EH (cell line): ENCODE results near the gene PNCK.
A peak's percentile ranks its signal among the peaks of the same experiment; 100 is the strongest.
"Not testable (repeated sequence)": the region's sequence is repeated elsewhere in the genome, so short reads cannot be mapped to it uniquely, and the experiment has no call there.

Experiments
- DNase-seq: peaks from one replicate; pipeline ENCODE4 v3.0.0-alpha.2; 2015; ENCODE audit warnings: low read depth

Gene PNCK

DNA sequence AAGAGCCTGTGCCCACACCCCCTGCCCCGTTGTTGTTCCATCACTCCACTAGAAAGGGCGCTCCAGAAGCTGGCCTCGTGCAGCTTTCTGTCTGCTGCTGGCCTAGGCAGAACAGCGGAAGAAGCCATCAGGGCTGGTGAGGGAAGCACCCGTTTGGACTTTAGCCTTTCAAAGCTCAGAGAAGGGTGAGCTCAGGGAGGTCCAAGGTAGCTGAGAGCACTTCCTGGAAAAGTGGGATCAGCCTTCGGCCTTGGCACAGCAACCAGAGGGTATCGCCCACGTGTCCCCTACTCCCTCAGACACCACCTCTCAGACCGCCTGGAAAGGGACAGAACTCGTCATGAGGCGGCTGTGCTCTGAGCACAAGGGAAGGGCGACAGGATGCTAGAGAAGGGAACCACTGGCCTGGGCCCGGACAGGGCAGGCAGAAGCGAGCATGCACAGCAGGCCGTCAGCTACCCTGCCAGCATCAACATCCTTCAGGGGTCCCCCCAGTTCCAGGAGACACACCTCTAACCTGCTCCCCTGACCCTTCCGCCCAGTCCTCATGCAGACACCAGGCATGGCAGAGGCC is 25.7 kb upstream of the PNCK start:
- DNase-seq: not testable (repeated sequence)

DNA sequence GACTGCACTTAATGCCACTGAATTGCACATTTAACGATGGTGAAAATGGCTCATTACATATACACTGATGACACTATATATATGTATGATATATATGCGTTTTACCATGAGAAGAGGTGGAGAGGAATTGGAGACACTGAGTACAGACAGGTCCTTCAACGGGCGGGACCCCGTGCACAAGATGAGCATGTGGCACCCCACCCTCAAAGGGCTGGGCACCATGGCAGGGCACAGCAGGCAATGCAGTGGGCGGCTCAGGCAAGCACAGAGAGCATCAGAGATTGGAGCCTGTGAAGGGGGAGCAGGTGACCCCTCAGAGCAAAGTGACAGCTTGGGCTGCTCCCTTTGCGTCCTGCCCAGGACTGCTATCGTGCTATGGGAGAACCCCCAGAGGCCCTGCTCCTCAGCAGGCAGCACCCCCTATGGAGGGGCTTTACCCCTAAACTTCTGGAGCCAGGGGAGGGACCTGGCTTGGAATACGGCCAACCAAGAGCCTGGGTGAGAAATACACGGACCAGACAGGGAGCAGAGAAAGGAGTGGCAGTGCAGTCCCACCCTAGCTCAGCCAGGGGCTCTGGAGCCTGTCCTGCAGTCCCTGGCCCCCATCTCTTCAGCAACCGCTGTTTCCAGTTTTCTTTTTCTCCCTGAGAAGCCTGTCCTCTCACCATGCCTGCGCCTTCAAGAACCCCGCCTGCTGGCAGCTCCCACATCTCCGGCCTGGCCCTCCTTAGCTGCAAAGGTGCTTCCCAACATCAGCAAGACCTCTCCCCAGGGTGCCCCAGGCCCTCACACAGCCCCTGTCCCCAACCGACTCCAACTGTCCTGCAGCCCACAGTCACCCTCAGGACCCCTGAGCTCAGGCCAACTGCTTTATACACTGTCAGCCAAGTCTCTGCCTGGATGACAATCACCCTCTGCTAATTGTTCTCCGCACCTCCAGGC is 24.6 kb upstream of the PNCK start:
- no peak for DNase-seq

DNA sequence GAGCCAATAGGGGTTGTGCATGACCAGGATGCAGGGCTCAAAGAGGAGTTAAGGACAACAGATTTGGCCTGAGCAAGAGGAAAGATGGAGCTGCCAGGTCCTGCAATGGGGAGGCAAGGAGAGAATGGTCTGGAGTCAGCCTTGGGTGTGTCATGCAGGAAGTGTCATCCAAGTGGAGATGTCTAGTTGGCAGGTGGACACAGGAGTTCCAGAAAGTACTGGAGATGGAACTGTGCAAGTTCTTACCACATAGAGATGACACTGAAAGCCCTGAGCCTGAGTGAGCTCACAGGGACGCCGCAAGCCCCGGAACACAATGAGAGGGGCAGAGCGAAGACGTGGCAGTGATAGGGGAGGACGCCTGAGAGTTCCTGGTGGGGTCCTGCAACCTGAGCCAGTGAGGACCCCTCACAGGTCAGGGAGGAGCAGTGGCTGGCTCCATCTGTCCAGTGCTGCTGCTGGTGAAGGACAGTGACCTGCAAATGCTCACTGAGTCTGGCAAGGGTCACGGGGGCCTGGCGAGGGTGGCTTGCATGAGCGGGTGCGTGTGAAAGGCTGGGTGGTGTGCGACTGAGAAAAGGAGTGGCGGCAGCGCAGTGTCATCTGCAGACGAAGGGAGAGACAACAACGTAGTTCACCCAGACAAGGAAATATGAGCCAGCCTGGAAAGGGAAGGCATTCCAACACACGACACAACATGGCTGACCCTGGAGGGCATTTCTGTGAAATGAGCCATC is 23.5 kb upstream of the PNCK start:
- peak; percentile 24 for DNase-seq

DNA sequence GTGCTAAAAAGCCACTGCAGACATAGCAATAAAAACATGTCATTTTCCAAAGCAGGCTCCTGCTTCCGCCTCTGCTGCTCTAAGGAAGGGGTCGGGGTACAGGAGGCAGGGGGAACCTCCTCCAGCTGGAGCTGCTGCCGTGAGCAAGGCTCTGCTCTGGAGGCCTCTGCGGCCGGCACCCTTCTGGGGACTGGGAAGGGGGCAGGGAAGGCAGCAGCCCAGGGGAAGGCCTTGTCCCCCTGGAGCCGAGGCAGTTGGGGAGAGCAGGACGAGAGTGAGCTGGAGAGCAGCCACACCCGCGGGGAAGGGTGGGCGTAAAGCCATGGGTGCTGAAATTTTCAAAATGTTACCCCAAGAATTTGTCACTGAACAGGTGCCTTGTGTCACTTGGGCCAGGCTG is 22.9 kb upstream of the PNCK start:
- not testable (repeated sequence) for DNase-seq

DNA sequence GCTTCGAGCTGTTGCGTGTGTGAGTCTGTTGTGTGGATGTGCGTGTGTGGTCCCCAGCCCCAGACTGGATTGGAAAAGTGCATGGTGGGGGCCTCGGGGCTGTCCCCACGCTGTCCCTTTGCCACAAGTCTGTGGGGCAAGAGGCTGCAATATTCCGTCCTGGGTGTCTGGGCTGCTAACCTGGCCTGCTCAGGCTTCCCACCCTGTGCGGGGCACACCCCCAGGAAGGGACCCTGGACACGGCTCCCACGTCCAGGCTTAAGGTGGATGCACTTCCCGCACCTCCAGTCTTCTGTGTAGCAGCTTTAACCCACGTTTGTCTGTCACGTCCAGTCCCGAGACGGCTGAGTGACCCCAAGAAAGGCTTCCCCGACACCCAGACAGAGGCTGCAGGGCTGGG is 22.5 kb upstream of the PNCK start:
- DNase-seq: no peak

DNA sequence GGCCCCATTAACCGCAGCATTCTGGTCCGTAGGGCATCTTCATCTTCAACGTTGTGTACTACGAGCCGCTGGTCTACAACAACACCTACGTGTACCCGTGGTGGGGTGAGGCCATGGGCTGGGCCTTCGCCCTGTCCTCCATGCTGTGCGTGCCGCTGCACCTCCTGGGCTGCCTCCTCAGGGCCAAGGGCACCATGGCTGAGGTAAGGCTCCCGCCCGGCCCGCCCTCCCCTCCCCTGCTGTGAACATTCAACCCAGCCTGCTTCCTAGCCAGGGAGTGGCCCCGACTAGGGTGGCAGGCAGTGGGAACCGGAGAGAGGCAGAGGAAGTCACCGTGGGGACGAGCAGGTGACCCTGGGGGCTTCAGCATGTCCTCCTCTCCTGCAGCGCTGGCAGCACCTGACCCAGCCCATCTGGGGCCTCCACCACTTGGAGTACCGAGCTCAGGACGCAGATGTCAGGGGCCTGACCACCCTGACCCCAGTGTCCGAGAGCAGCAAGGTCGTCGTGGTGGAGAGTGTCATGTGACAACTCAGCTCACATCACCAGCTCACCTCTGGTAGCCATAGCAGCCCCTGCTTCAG is 21.2 kb upstream of the PNCK start:
- no peak for DNase-seq

DNA sequence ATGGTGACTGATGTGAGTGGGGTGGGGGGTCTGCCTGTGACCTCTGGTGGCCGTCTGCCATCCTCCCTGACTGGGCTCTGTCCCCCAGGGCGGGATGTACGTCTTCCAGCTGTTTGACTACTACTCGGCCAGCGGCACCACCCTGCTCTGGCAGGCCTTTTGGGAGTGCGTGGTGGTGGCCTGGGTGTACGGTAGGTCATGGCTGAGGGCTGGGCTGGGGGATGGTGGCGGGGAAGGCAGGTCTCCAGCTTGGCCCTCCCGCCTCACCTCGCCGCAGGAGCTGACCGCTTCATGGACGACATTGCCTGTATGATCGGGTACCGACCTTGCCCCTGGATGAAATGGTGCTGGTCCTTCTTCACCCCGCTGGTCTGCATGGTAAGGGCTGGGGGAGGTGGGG is 20.6 kb upstream of the PNCK start:
- DNase-seq: not testable (repeated sequence)

DNA sequence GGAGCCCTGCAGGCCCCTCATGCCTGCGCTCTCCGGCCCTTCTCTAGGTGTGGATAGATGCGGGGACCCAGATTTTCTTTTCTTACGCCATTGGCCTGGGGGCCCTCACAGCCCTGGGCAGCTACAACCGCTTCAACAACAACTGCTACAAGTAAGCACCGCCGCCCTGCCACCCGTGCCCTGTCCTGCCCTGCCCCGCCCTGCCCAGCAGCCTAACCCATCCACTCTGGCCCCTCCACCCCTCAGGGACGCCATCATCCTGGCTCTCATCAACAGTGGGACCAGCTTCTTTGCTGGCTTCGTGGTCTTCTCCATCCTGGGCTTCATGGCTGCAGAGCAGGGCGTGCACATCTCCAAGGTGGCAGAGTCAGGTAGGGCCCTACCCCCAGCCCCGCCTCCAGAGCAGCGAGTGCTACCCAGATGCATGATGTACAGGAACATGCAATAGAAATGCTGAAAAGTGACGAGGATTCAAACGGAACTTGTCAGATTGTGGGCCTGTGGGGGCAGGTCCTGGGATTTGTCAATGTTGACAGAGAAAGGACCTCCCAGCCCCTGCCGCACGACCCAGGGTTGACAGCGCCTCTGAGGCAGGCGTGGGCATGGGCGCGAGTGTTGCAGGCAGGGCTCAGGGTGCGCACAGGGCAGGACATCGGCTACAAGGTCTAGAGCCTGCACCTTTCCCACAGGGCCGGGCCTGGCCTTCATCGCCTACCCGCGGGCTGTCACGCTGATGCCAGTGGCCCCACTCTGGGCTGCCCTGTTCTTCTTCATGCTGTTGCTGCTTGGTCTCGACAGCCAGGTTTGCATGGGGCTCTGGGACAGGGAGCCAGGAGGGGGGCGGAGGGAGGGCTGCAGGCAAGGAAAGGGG is 19.8 kb upstream of the PNCK start:
- DNase-seq: no peak

DNA sequence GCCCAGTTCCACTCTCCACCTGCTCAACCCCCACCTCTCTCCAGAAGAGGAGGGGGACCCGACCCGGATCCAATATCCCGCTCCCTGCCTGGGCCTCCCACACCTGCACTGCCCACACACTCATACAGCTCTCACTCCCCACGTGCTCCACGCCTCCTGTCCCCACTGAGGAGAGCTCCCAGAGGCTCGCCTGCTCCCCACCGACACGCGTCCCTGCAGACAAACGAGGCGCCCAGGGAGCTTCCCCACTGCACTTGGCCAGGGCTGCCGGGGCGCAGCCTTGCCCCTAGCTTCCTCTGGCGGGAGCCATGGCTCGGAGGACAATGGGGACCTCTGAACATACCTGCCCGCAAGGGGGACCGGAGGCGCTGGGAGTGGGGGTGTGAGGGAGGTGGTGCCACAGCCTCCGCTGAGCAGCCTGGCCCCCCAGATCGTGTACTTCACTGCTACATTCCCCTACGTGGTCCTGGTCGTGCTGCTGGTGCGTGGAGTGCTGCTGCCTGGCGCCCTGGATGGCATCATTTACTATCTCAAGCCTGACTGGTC is 19.1 kb upstream of the PNCK start:
- no peak for DNase-seq

DNA sequence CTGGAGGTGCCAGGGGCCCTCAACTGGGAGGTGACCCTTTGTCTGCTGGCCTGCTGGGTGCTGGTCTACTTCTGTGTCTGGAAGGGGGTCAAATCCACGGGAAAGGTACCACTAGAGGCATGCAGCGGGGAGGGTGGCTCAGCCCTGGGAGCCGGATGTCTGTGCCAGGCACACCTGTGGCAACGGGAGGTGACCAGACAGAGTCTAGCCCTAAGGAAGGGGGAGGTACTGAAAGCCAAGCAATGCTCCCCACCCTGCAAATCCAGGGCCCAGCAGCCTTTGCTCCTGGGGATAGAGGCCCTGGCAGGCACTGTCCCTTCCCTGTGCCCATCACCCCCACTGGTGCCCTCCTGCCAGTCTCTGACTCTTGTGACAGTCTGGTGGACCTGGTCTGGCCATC is 18.4 kb upstream of the PNCK start:
- no peak for DNase-seq

DNA sequence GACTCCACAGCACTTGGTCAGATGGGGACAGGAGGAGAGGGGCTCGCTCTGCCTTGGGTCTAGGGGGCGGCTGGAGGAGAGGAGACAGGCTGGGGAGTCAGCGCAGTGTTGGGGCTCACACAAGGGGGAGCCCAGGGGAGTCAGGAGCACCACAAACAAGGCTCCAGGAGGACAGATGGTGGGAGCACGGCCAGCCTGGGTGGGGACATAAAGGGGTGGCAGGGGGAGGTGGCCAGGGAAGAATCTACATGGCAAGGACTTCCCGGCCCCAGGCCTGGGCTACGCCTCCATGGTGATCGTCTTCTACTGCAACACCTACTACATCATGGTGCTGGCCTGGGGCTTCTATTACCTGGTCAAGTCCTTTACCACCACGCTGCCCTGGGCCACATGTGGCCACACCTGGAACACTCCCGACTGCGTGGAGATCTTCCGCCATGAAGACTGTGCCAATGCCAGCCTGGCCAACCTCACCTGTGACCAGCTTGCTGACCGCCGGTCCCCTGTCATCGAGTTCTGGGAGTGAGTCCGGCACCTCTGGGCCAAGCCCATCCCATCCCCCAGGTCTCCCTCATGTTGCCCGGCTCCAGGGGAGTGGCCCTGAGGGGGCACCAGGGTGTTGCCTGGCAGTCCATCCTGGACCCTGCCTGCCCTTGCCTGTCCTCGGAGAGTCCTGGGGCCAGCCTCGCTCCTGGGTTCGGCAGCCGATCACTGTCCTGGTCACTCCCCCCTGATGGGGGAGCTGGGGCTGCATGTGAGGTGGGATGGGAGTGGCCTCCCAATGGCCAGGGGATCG is 17.6 kb upstream of the PNCK start:
- DNase-seq: not testable (repeated sequence)

DNA sequence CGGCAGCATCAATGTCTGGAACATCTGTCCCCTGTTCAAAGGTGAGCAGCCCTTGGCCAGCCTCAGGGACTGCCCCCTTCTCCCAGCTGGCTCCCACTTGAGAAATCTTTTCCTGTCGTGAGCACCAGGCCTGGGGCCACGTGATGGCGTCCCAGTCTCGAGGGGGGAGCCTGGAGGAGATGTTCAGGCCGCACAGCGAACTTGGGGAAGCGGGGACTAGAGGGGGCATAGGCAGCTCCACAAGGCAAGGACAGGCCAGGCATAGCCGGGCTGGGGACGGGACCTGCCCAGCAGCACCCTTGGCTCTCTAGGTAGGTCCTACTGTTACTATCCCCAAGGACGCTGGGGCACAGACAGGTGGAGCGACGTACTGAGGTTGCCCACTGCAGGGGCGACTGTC is 16.9 kb upstream of the PNCK start:
- DNase-seq: no peak

DNA sequence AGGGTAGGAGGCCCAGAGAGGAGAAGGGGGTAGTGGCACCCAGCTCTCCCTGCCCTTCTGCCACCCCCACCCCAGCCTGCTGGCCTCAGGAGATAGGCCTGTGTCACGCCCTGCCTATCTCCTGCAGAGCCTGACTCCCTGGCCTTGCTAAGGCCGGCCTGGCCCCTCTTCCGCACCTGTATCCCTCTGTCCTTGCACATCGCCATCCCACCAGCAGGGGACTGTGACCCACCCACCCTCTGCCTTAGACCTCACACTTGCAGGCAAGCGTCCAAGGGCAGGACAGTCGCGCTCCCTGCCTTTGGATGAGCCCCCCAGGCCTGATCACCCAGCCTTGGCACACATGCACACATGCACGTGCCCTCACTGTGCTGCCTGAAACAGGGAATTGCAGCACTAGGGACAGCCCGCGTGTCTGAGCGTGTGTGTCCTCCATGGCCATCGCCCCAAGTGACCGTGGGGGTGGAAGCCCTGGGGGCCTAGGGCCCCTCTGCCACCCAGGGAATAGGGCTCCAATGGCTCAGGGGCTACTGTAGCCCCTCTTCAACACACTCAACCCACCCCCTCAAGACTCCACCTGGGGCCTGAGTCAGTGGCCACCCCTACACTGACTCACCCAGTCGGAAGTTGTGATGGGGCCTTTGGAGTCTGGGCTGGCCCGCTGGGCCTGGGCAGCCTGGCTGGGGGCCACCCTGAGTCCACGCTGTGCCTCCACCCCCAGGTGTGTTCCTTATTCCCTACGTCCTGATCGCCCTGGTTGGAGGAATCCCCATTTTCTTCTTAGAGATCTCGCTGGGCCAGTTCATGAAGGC is 16.2 kb upstream of the PNCK start:
- DNase-seq: peak; percentile 21

DNA sequence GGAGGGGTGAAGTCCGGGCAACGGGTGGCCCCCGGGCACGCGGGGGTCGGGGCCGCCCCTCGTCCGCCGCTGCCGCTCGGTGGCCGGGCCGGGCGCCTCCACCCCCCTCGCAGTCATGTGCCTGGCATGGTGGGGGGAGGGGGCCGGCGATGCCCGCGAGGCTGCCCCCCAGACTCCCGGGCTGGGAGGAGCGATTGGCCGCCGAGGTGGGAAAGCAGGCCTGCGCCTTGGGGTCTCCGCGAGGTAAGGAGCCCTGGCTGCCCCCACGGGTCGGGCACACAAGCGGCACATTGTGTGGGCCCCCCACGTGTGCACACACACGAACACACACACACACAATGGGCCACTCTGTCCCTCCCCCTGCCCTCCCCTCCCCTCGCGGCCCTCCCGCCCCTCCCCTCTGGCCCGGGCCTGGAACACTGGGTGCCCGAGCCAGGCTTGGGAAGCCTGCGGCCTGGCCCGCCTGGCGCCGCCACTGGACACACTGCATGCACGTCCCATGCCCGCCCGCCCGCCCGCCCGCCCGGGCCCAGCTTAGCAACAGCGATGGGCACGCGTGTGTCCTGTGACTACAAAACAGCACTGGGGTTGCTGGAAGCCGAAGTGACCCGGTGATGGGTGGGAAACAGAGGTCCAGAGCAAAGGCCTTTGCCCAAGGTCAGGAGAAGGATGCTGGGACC is 15.4 kb upstream of the PNCK start:
- peak; percentile 46 for DNase-seq

DNA sequence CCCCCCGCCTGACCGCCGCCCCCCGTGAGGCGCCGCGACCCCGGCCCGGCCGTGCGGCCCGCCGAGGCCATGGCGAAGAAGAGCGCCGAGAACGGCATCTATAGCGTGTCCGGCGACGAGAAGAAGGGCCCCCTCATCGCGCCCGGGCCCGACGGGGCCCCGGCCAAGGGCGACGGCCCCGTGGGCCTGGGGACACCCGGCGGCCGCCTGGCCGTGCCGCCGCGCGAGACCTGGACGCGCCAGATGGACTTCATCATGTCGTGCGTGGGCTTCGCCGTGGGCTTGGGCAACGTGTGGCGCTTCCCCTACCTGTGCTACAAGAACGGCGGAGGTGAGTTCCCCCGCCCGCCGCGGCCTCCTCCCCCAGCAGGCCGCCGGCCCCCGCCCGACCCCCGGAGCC is 14.9 kb upstream of the PNCK start:
- DNase-seq: no peak

DNA sequence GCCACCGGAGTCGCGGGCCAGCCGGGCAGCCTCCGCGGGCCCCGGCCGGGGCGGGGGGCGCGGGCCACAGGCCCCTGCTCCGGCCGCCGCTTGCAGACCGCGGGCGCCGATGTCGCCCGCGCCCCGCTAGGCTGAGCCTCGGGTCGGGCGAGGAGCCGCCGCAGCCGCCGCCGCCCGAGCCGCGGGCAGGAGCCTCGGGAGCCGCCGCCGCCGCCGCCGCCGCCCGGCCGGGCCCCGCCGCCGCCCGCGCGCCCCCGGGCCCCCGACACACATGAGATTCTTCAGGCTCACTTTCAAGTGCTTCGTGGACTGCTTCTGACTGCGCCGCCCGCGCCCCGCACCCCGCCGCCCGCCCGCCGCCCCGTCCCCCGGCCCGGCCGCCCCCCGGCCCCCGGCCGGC is 14.5 kb upstream of the PNCK start:
- no peak for DNase-seq

DNA sequence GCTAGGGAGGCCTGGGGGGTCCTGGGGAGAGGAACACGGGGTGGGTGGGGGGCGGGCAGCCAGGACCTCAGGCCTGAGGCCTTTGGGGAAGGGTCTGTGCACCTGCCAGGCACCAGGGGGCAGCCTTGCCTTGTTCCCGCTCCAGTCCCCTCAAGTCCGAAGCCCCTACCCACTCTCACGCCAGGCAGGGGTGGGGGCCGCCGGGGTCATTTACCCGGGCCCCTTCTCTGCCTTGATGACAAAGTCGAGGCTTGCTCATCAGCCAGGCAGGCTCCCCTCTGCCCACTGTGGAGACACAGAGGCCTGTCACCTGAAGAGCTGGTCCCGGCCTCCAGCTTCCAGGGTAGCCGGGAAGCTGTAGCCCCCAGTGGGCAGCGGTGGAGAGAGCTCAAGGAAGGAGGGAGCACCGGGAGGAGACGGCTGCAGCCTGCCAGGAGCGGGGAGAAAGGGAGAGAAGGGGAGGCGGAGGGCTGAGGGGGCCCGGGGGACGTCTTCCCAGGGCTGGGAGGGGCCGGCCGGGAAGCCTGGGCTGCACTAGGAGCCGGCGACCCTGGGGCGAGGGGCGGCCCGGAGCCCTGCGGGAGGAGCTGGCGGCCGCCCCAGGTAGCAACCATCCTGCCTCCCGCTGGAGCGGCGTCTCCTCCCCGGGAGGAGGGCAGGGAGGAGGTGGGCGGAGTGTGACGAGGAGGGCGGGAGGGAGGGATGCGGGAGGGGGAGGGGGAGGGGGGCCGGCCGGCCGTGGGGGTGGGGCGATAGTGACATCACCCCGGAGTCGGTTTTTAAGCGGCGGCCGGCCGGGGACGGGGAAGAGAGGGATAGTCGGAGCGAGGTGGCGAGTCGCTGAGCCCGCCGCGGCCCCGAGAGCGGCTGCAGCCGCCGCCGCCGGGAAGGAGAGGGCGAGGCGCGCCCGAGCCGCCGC is 13.8 kb upstream of the PNCK start, which contains the start of gene SLC6A8:
Gene SLC6A8, plus strand, starts transcription at position 806 of the 919 bp plus-strand sequence. CDS start 649 bp downstream, outside the sequence.
- peak; percentile 73 for DNase-seq

DNA sequence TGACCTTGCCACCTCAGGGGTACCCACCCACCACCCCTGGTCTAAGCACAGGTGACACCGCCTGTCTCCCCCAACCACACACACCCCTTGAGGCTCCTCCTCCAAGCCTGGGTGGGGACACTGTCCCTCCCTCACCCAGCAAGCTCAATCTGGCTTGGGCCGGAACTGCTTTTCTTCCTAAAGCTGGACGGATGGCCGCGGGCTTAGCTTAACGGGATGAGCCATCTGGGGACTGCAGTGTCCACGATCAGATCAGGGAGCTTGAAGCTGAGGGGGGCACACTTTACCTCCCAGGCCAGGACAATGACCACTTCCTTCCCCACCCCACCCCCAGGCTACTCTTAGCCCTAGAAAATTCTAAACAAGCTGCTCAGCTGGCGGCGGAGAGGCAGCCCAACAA is 13.1 kb upstream of the PNCK start:
- DNase-seq: no peak
